K562 (cell line): ENCODE measurements around the gene RANBP3. TPM values are rescaled to one million over a fixed set of nuclear protein-coding genes. Genes with fewer than 3 reads are reported as not detected.
A peak's percentile ranks its signal among the peaks of the same experiment; 100 is the strongest.

Source experiments
- ATAC-seq: fragments of 200-7000 bp; cut with Tn5 transposase; 3 replicates; pipeline ENCODE4 v1.9.1; 2020; ENCODE audit warnings: moderate library complexity
- BruUV-seq: library from RNA; stranded (reverse); fragments of 400-500 nt; replicated peaks from 2 replicates; lab custom pipeline; 2021; lab: Mats Ljungman, UMichigan
- CTCF ChIA-PET: fragments of 300-600 bp; formaldehyde crosslinking; extraction: SDS; loops from one replicate; lab custom pipeline; 2021; ENCODE audit warnings: low intra/inter-chr PET ratio; lab: Yijun Ruan, JAX
- POLR2A ChIA-PET: fragments of 300-600, 350-650 bp; sonication (Branson Sonifier 250); formaldehyde crosslinking; extraction: SDS; loops from one replicate; lab custom pipeline; 2021; ENCODE audit warnings: antibody characterized with exemption, inconsistent platforms; lab: Yijun Ruan, JAX
- DNase-seq, 4 experiments: peaks; one replicate each; pipeline versions ENCODE4 v3.0.0 to v3.0.0-alpha.2; 2011 to 2018; ENCODE audit warnings: low spot score in 3 of 4, mixed read lengths in 3 of 4; ENCODE audit errors: extremely low read depth in 1 of 4
- FAIRE-seq: peaks from 2 replicates; lab custom pipeline; 2011; peaks lifted over from hg19 to GRCh38; lab: Jason Lieb, UNC
- H2AFZ ChIP-seq: 2 replicates; pipeline ENCODE4 v1.6.0; 2011; ENCODE audit warnings: low read depth, low read length, control low read depth, inconsistent platforms
- H3K27ac ChIP-seq: fragments of 200-600 bp; 3 replicates; pipeline ENCODE4 v1.8.0; 2011; ENCODE audit warnings: low read depth, mild to moderate bottlenecking, control low read depth, inconsistent platforms, low read length, moderate library complexity, mixed read lengths; ENCODE audit errors: extremely low read depth
- H3K27me3 ChIP-seq, 2 experiments: fragments of 300-600 bp in 1 of 2; 2 replicates in 1 of 2; 3 replicates in 1 of 2; pipeline versions ENCODE4 v1.6.0 to v1.8.0; 2011; ENCODE audit warnings: inconsistent platforms in 2 of 2, low read length in 2 of 2, mild to moderate bottlenecking in 1 of 2, mixed read lengths in 1 of 2, moderate library complexity in 1 of 2; ENCODE audit not compliant: control insufficient read depth in 2 of 2, insufficient read depth in 2 of 2
- H3K36me3 ChIP-seq: fragments of 300-600 bp; 3 replicates; pipeline ENCODE4 v1.8.0; 2011; ENCODE audit warnings: mild to moderate bottlenecking, low read length, inconsistent platforms; ENCODE audit not compliant: control insufficient read depth, insufficient read depth
- H3K4me1 ChIP-seq, 2 experiments: fragments of 200-600 bp in 1 of 2; replicated peaks in 1 of 2; 2 replicates in 1 of 2; 3 replicates in 1 of 2; pipeline versions ENCODE4 v1.5.1 to v1.8.0; 2011; ENCODE audit warnings: inconsistent platforms in 2 of 2, low read length in 2 of 2, mild to moderate bottlenecking in 1 of 2, mixed read lengths in 1 of 2, moderate library complexity in 1 of 2; ENCODE audit not compliant: control insufficient read depth in 2 of 2, insufficient read depth in 2 of 2
- H3K4me2 ChIP-seq: 2 replicates; pipeline ENCODE4 v1.6.1; 2011; ENCODE audit warnings: low read length, control low read depth, inconsistent platforms, mixed read lengths; ENCODE audit not compliant: insufficient read depth
- H3K4me3 ChIP-seq: fragments of 200-600 bp; sonication (generic), shearing (Covaris generic); 2 replicates; pipeline ENCODE4 v1.5.1; 2016; ENCODE audit warnings: control low read depth, inconsistent platforms
- H3K79me2 ChIP-seq: fragments of 200-600 bp; 3 replicates; pipeline ENCODE4 v1.8.0; 2011; ENCODE audit warnings: low read length, inconsistent platforms; ENCODE audit not compliant: control insufficient read depth, insufficient read depth
- H3K9ac ChIP-seq, 2 experiments: 2 replicates each; pipeline versions ENCODE4 v1.6.0 to v1.6.1; 2011; ENCODE audit warnings: low read depth in 2 of 2, low read length in 2 of 2, control low read depth in 1 of 2, inconsistent platforms in 1 of 2, mild to moderate bottlenecking in 1 of 2, mixed read lengths in 1 of 2; ENCODE audit not compliant: insufficient read depth in 1 of 2
- H3K9me1 ChIP-seq: one replicate; pipeline ENCODE4 v1.6.0; 2011; ENCODE audit warnings: inconsistent platforms, mild to moderate bottlenecking, low read length, moderate library complexity; ENCODE audit not compliant: control insufficient read depth, insufficient read depth
- H3K9me3 ChIP-seq: replicated peaks from 2 replicates; pipeline ENCODE4 v1.5.1; 2011; ENCODE audit warnings: low read depth, low read length, inconsistent platforms; ENCODE audit not compliant: control insufficient read depth, insufficient read depth
- H4K20me1 ChIP-seq: replicated peaks from 2 replicates; pipeline ENCODE4 v1.6.1; 2011; ENCODE audit warnings: low read length, inconsistent platforms, mixed read lengths; ENCODE audit not compliant: control insufficient read depth, insufficient read depth
- FUS ChIP-seq: fragments of 200-400 bp; formaldehyde crosslinking; optimal IDR thresholded peaks from 2 replicates; pipeline ENCODE3; 2017; ENCODE audit warnings: low read depth, low read length
- NR4A1 ChIP-seq, 2 experiments: fragments of 250-450 bp in 1 of 2; fragments of 450-650 bp in 1 of 2; sonication (Bioruptor Pico) in 1 of 2; IDR thresholded peaks; 2 replicates each; pipeline versions ENCODE4 v1.4.0 to v1.6.1; 2016 to 2020; ENCODE audit warnings: mild to moderate bottlenecking in 2 of 2, missing compliant biosample characterization in 1 of 2, missing genetic modification characterization in 1 of 2, moderate library complexity in 1 of 2
- PKNOX1 ChIP-seq: fragments of 450-650 bp; IDR thresholded peaks from 2 replicates; pipeline ENCODE4 v1.6.1; 2016
- SP2 ChIP-seq: IDR thresholded peaks from 2 replicates; pipeline ENCODE4 v1.6.1; 2011; ENCODE audit warnings: mild to moderate bottlenecking, low read depth, low read length, moderate library complexity; ENCODE audit not compliant: poor library complexity, severe bottlenecking; ENCODE audit errors: extremely low read depth
- ZC3H8 ChIP-seq: fragments of 450-650 bp; IDR thresholded peaks from 2 replicates; pipeline ENCODE4 v1.6.1; 2017
- ZNF668 ChIP-seq: fragments of 250-450 bp; sonication (Bioruptor Pico); IDR thresholded peaks from 2 replicates; pipeline ENCODE4 v1.8.0; 2022; ENCODE audit warnings: mild to moderate bottlenecking, inconsistent platforms
- ZNF766 ChIP-seq: fragments of 200-800 bp; sonication (Bioruptor generic); conservative IDR thresholded peaks from 2 replicates; pipeline ENCODE4 v1.6.1; 2016; ENCODE audit warnings: missing genetic modification characterization, missing compliant biosample characterization
- WGBS: fragments of 100-300 bp; shearing (Covaris generic); methylation state at CpG from one replicate; pipeline ENCODE4 v1.1.6; 2016; ENCODE audit warnings: low coverage, mixed read lengths; ENCODE audit not compliant: insufficient coverage; ENCODE audit errors: missing lambda C conversion rate; 5-methylcytosine and 5-hydroxymethylcytosine counted together
- in situ Hi-C: fragments of 300-500 bp; cut with MboI; formaldehyde crosslinking; loops from 4 replicates; pipeline ENCODE4 v1.15.0; 2018; ENCODE audit warnings: inconsistent platforms, mixed read lengths
- intact Hi-C: fragments of 100-400 bp; cut with micrococcal nuclease; formaldehyde crosslinking; loops from 2 replicates; pipeline ENCODE4 v1.14.2; 2022
- polyA plus RNA-seq, 8 experiments: library from polyadenylated mRNA; depleted of rRNA in 4 of 8; stranded (reverse) in 5 of 8; unstranded in 3 of 8; fragments of >200 nt; fragmentation: Nextera tagmentation in 2 of 8; fragmentation: Illumina TruSeq in 1 of 8; extraction: Ambion mirVana in 2 of 8; extraction: Trizol in 1 of 8; gene quantifications; 2 replicates each; pipeline versions ENCODE4 v1.2.1 to v1.2.3, GENCODE V29; 2011 to 2014; ENCODE audit warnings: inconsistent platforms in 1 of 8, missing spikeins in 1 of 8
- total RNA-seq, 7 experiments: library from RNA; depleted of rRNA in 6 of 7; stranded (reverse); fragments of >200 nt in 6 of 7; fragmentation: Illumina TruSeq in 2 of 7; extraction: Trizol in 2 of 7; gene quantifications; 2 replicates each; pipeline versions ENCODE4 v1.2.1 to v1.2.3, GENCODE V29; 2011 to 2021; ENCODE audit warnings: low replicate concordance in 1 of 7
- TF ChIP-seq, protein P1 (sequence below), 2 experiments: fragments of 450-650 bp; formaldehyde crosslinking in 1 of 2; IDR thresholded peaks; 2 replicates each; pipeline versions ENCODE4 v1.4.0 to v1.6.1; 2014 to 2020; ENCODE audit warnings: mild to moderate bottlenecking in 2 of 2, borderline replicate concordance in 1 of 2, low read depth in 1 of 2

RANBP3 gene
- total and polyA plus RNA-seq, 9 of the 15 experiments (the other 6 are each of a cell fraction or from before 2014, with no cell fraction given), result 0.90 to 95.1 (median 63.2) TPM

DNA sequence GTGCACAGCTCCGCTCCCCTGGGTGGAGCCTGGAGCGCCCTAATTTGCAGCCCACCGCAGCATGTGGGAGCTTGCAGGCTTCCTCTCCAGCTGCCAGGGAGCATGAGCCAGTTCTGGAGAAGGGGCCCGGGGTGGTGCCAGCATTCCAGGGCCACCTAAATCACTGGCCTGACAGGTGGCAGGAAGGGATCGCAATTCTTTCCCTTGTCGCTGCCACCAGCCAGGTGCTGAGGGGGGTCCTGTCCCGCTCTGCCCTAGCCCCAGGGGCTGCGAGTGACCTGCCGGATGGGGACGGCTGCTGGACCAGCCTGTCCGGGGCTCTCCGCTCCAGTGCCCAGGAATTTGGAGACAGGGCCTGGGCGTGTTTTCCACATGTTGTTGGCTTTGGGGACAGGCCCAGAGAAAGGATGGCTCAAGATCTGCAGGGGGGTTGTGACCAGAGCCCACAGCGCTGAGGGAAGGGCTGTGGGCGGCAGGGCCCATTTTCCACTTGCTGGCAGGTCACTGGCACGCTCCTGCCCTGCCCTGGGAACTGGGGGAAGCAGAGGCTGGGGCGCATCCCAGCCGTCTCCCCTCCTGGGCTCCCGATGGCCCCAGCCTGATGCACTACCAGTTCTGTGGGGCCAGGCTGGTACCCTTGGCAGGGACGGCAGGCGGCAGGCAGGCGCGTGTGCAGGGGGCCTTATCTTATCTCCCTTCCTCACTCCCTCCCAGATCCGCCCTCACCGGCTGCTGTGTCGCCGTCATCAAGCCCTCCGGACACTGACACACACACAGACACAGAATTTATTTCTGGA, 83.8 kb downstream of the RANBP3 start:
- Histone ChIP-seq H2AFZ (no peak overlapping the region), H3K4me2 (peak overlapping the region; percentile 21; the same call in 1 of the 2 replicates), H3K27ac (no peak overlapping the region), H3K9me1 (peaks cover 5% of the 10 kb centered on the region), H4K20me1 (peaks cover 30% of the 10 kb centered on the region), H3K4me1 (peaks cover 16 to 73% of the 10 kb centered on the region in 2 experiments), H3K9ac (peak overlapping the region in 1 of 2 experiments; percentile 86; a peak in 2 of 4 replicates), H3K27me3 (no peaks in the 10 kb centered on the region), H3K36me3 (peaks cover 33% of the 10 kb centered on the region; the same call in 2 of the 3 replicates), H3K4me3 (no peak overlapping the region), H3K79me2 (peaks cover 6% of the 10 kb centered on the region; the same call in 2 of the 3 replicates), H3K9me3 (no peaks in the 10 kb centered on the region)
- in situ Hi-C loops, result loop anchor here (5.0 kb wide), 1 partner anchor 92 kb away; no protein-coding TSS in a partner anchor
- BruUV-seq, result TSS peak; percentile 23
- ChIA-PET CTCF (interaction anchor here (3.9 kb wide), 1 partner anchor 89 kb away, joined by 48 read pairs; the partner anchor contains the start of gene NRTN), POLR2A (interaction anchor here (0.6 to 4.2 kb wide), 3 partner anchors 10 to 814 kb away, joined by 4 to 28 read pairs (median 5); partner anchors contain the start of genes NDUFA11 and VMAC)
- intact Hi-C loops, result no loop called here
- FAIRE-seq (peak; percentile 69), DNase-seq (peak; percentile 50 to 76 (median 66)), ATAC-seq (peak; percentile 69)
- WGBS, result 49% methylated on average over 25 of the region's 28 CpGs
- TF ChIP-seq ZNF766 (CRISPR knock-in tag) (no peak), PKNOX1 (0 out of 2 replicates have a peak, but pooled peaks have one; percentile 31), ZC3H8 (no peak), NR4A1 (CRISPR knock-in tag; IDR thresholded peaks at IDR 0.05) (no peak), NR4A1 (tag; IDR thresholded peaks at IDR 0.05) (no peak), ZNF668 (no peak), SP2 (no peak), FUS (no peak)
- TF ChIP-seq, protein P1, sequence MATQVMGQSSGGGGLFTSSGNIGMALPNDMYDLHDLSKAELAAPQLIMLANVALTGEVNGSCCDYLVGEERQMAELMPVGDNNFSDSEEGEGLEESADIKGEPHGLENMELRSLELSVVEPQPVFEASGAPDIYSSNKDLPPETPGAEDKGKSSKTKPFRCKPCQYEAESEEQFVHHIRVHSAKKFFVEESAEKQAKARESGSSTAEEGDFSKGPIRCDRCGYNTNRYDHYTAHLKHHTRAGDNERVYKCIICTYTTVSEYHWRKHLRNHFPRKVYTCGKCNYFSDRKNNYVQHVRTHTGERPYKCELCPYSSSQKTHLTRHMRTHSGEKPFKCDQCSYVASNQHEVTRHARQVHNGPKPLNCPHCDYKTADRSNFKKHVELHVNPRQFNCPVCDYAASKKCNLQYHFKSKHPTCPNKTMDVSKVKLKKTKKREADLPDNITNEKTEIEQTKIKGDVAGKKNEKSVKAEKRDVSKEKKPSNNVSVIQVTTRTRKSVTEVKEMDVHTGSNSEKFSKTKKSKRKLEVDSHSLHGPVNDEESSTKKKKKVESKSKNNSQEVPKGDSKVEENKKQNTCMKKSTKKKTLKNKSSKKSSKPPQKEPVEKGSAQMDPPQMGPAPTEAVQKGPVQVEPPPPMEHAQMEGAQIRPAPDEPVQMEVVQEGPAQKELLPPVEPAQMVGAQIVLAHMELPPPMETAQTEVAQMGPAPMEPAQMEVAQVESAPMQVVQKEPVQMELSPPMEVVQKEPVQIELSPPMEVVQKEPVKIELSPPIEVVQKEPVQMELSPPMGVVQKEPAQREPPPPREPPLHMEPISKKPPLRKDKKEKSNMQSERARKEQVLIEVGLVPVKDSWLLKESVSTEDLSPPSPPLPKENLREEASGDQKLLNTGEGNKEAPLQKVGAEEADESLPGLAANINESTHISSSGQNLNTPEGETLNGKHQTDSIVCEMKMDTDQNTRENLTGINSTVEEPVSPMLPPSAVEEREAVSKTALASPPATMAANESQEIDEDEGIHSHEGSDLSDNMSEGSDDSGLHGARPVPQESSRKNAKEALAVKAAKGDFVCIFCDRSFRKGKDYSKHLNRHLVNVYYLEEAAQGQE (IDR thresholded peaks at IDR 0.05; ENCODE audit: borderline replicate concordance), result no peak
- TF ChIP-seq, protein P1 (CRISPR knock-in tag; IDR thresholded peaks at IDR 0.05; ENCODE audit: low read depth), result no peak
